Stimulated activated naive CD4-positive, alpha-beta T cell (primary cell): ENCODE results near the gene ALG9.
A peak's percentile ranks its signal among the peaks of the same experiment; 100 is the strongest.
"Not testable (repeated sequence)": the region's sequence is repeated elsewhere in the genome, so short reads cannot be mapped to it uniquely, and the experiment has no call there.

Source experiments
- DNase-seq, 6 experiments: peaks; one replicate each; lab custom pipeline; 2025; lab: John Stamatoyannopoulos, UW

The ALG9 gene

GRCh38 chr11:111795334-111795985 lies 75.9 kb downstream of the ALG9 start:
- DNase-seq = no peak

GRCh38 chr11:111793863-111794262 lies 77.5 kb downstream of the ALG9 start:
- no peak for DNase-seq

- DNase-seq = no peak
Measured at GRCh38 chr11:111792955-111793500, 78.4 kb downstream of the ALG9 start.

GRCh38 chr11:111792314-111792713 lies 79.1 kb downstream of the ALG9 start:
- DNase-seq = no peak

GRCh38 chr11:111788464-111788863 lies 82.9 kb downstream of the ALG9 start:
- DNase-seq = no peak

GRCh38 chr11:111788051-111788450 lies 83.3 kb downstream of the ALG9 start:
- DNase-seq = no peak

- no peak for DNase-seq
Measured at GRCh38 chr11:111785886-111786412, 85.4 kb downstream of the ALG9 start.

- DNase-seq = no peak
Measured at GRCh38 chr11:111785076-111785475, 86.3 kb downstream of the ALG9 start.

- DNase-seq = not testable (repeated sequence)
Measured at GRCh38 chr11:111784311-111784710, 87.1 kb downstream of the ALG9 start.

GRCh38 chr11:111782109-111782741 lies 89.2 kb downstream of the ALG9 start:
- no peak for DNase-seq

- no peak for DNase-seq
Measured at GRCh38 chr11:111779118-111779517, 92.3 kb downstream of the ALG9 start.

- DNase-seq = no peak
Measured at GRCh38 chr11:111778047-111778558, 93.3 kb downstream of the ALG9 start.

GRCh38 chr11:111777094-111778046 lies 94.0 kb downstream of the ALG9 start:
- peak in 5 of 6 experiments; percentile 3 to 62 (median 30) for DNase-seq

GRCh38 chr11:111776398-111777093 lies 94.8 kb downstream of the ALG9 start:
- no peak for DNase-seq

GRCh38 chr11:111774955-111775710 lies 96.2 kb downstream of the ALG9 start:
- no peak for DNase-seq

GRCh38 chr11:111772535-111772934 lies 98.8 kb downstream of the ALG9 start:
- no peak for DNase-seq

- DNase-seq = not testable (repeated sequence)
Measured at GRCh38 chr11:111771205-111771604, 100.2 kb downstream of the ALG9 start.

GRCh38 chr11:111770581-111771134 lies 100.7 kb downstream of the ALG9 start:
- no peak for DNase-seq

GRCh38 chr11:111766834-111767142 lies 104.6 kb downstream of the ALG9 start:
- peak in 1 of 6 experiments; percentile 32 for DNase-seq
